ENCODE measurements around the gene SLC66A3. TPM values are rescaled to one million over a fixed set of nuclear protein-coding genes. Genes with fewer than 3 reads are reported as not detected.

The SLC66A3 gene
- total RNA-seq, 1 donor from 2014 or later: 52.6 TPM

GRCh38 chr2:11220445-11220844, 65.2 kb downstream of the SLC66A3 start:
- Histone ChIP-seq H3K27me3 (no peaks in the 10 kb centered on the region), H3K27ac (no peak overlapping the region), H3K36me3 (peaks cover 27 to 46% of the 10 kb centered on the region in 2 donors), H3K9me3 (no peaks in the 10 kb centered on the region), H3K4me1 (no peaks in the 10 kb centered on the region), H3K4me3 (no peak overlapping the region)
- no peak for DNase-seq (ENCODE audit: low spot score in 2 of 2)
- no peak for TF ChIP-seq CTCF (IDR thresholded peaks at IDR 0.05)
- intact Hi-C loops (cut with DNase I): no loop called here

- H3K9me3 ChIP-seq: no peaks in the 10 kb centered on the region
- DNase-seq (ENCODE audit: low spot score in 2 of 2): no peak
- H3K27ac ChIP-seq: no peak overlapping the region
- no peaks in the 10 kb centered on the region for H3K4me1 ChIP-seq
- H3K27me3 ChIP-seq: no peaks in the 10 kb centered on the region
- peaks cover 15 to 33% of the 10 kb centered on the region in 2 donors for H3K36me3 ChIP-seq
- no peak overlapping the region for H3K4me3 ChIP-seq
- TF ChIP-seq CTCF (IDR thresholded peaks at IDR 0.05): no peak
- intact Hi-C loops (cut with DNase I): no loop called here
Observed at GRCh38 chr2:11222845-11223244, 67.6 kb downstream of the SLC66A3 start.

GRCh38 chr2:11224887-11225286, 69.6 kb downstream of the SLC66A3 start:
- no peak for DNase-seq (ENCODE audit: low spot score in 2 of 2)
- intact Hi-C loops (cut with DNase I): no loop called here
- Histone ChIP-seq H3K4me1 (peaks cover 0 to 2% of the 10 kb centered on the region in 2 donors), H3K36me3 (peaks cover 8 to 23% of the 10 kb centered on the region in 2 donors), H3K27ac (no peak overlapping the region), H3K4me3 (no peak overlapping the region), H3K27me3 (no peaks in the 10 kb centered on the region), H3K9me3 (no peaks in the 10 kb centered on the region)
- TF ChIP-seq CTCF (IDR thresholded peaks at IDR 0.05): no peak

GRCh38 chr2:11227595-11227994, 72.3 kb downstream of the SLC66A3 start:
- intact Hi-C loops (cut with DNase I): no loop called here
- peaks cover 0 to 6% of the 10 kb centered on the region in 2 donors for H3K36me3 ChIP-seq
- no peak for DNase-seq (ENCODE audit: low spot score in 2 of 2)
- no peak for TF ChIP-seq CTCF (IDR thresholded peaks at IDR 0.05)
- no peak overlapping the region for H3K27ac ChIP-seq
- H3K4me3 ChIP-seq: no peak overlapping the region
- no peaks in the 10 kb centered on the region for H3K27me3 ChIP-seq
- peaks cover 0 to 5% of the 10 kb centered on the region in 2 donors for H3K4me1 ChIP-seq
- no peaks in the 10 kb centered on the region for H3K9me3 ChIP-seq

Other genes with a start within 250 kb of the SLC66A3 start
- gene KCNF1, start 243.5 kb upstream of the SLC66A3 start, total RNA-seq: not detected
- 33.0 TPM for gene ROCK2, start 189.2 kb downstream of the SLC66A3 start, total RNA-seq